Spleen (tissue), 11 donors: ENCODE data around the gene SCUBE1. TPM values are rescaled to one million over a fixed set of nuclear protein-coding genes. Genes with fewer than 3 reads are reported as not detected.

Experiments used
- DNase-seq: peaks from one replicate; pipeline ENCODE4 v3.0.0-alpha.2; 2020
- H3K27ac ChIP-seq, 8 donors: fragments of 200-600 bp; sonication (generic) in 7 of 8; 1 replicate in 4 of 8; 2 replicates in 4 of 8; pipeline versions ENCODE4 v1.5.0 to v1.8.0; 2016 to 2021; ENCODE audit warnings: inconsistent platforms in 4 of 8, mild to moderate bottlenecking in 4 of 8, moderate library complexity in 1 of 8
- H3K27me3 ChIP-seq, 7 donors: fragments of 200-600 bp; sonication (generic) in 6 of 7; replicated peaks in 1 of 7; 1 replicate in 4 of 7; 2 replicates in 3 of 7; pipeline versions ENCODE4 v1.5.0 to v1.8.0; 2016 to 2021; ENCODE audit warnings: inconsistent platforms in 3 of 7, mild to moderate bottlenecking in 1 of 7
- H3K36me3 ChIP-seq, 6 donors: fragments of 200-600 bp; sonication (generic) in 5 of 6; 1 replicate in 4 of 6; 2 replicates in 2 of 6; pipeline versions ENCODE4 v1.5.0 to v1.8.0; 2016 to 2021; ENCODE audit warnings: inconsistent platforms in 2 of 6
- H3K4me1 ChIP-seq, 6 donors: fragments of 200-600 bp; sonication (generic) in 5 of 6; 1 replicate in 3 of 6; 2 replicates in 3 of 6; pipeline versions ENCODE4 v1.5.0 to v1.8.0; 2016 to 2021; ENCODE audit warnings: inconsistent platforms in 3 of 6
- H3K4me3 ChIP-seq, 8 donors: fragments of 200-600 bp; sonication (generic) in 7 of 8; 1 replicate in 4 of 8; 2 replicates in 4 of 8; pipeline versions ENCODE4 v1.5.0 to v1.8.0; 2016 to 2021; ENCODE audit warnings: inconsistent platforms in 4 of 8, mild to moderate bottlenecking in 4 of 8, moderate library complexity in 2 of 8
- H3K9me3 ChIP-seq, 8 donors: fragments of 200-600 bp; sonication (generic) in 7 of 8; 1 replicate in 4 of 8; 2 replicates in 4 of 8; pipeline versions ENCODE4 v1.5.0 to v1.8.0; 2016 to 2021; ENCODE audit warnings: inconsistent platforms in 4 of 8
- POLR2A ChIP-seq, 3 donors: fragments of 450-650 bp; IDR thresholded peaks; one replicate each; pipeline ENCODE4 v1.5.1; 2017; ENCODE audit warnings: antibody characterized with exemption in 3 of 3, mild to moderate bottlenecking in 1 of 3
- POLR2AphosphoS5 ChIP-seq, 3 donors: sonication (generic); formaldehyde crosslinking; IDR thresholded peaks; one replicate each; pipeline ENCODE4 v1.5.1; 2017; ENCODE audit warnings: antibody characterized with exemption in 3 of 3
- WGBS, 5 donors: extraction: QIAGEN DNeasy Blood & Tissue Kit in 3 of 5; methylation state at CpG; one replicate each; pipeline versions ENCODE4 v1.1.5 to v1.1.7; 2013 to 2018; 5-methylcytosine and 5-hydroxymethylcytosine counted together
- intact Hi-C: fragments of 100-400 bp; cut with DNase I; formaldehyde crosslinking; loops from one replicate; pipeline ENCODE4 v1.15.0; 2023; ENCODE audit warnings: low total_unique reads
- polyA plus RNA-seq, 3 donors: library from polyadenylated mRNA; stranded (reverse); fragments of 200-250 nt; gene quantifications; one replicate each; pipeline ENCODE4 v1.2.1, GENCODE V29; 2013
- total RNA-seq, 7 donors: library from RNA; depleted of rRNA in 3 of 7; stranded (reverse); fragments of >200 nt in 3 of 7; fragmentation: NEBNext Ultra II Directional in 4 of 7; extraction: Animal tissue kit (Norgen Biotek cat#: 25700) in 4 of 7; gene quantifications; one replicate each; pipeline versions ENCODE4 v1.1.0 to v1.2.1, GENCODE V29; 2016 to 2021
- TF ChIP-seq, protein P1 (sequence below), 11 experiments: fragments of 200-600 bp in 7 of 11; fragments of 450-650 bp in 4 of 11; sonication (generic) in 4 of 11; IDR thresholded peaks in 8 of 11; conservative IDR thresholded peaks in 3 of 11; 1 replicate in 7 of 11; 2 replicates in 4 of 11; pipeline versions ENCODE4 v1.4.0 to v1.8.0; 2016 to 2021; ENCODE audit warnings: antibody characterized with exemption in 11 of 11, inconsistent platforms in 4 of 11, mild to moderate bottlenecking in 1 of 11
- donor health status: healthy with polysubstance abuse.
- donor health status: DM: no; HTN: no; CAD: no; lungs with moderate emphysema.
- donor health status: DM: no; HTN: no; CAD: no.
- donor health status: Bipolar disorder and iron deficiency.
- donor health status: healthy.
- donor health status: DM: no; HTN: no; CAD: no.
- donor health status: DM: yes; HTN: yes; CAD: no.

SCUBE1 gene
- total and polyA plus RNA-seq, 10 donors: 0.46 to 43.5 (median 15.9) TPM

DNA sequence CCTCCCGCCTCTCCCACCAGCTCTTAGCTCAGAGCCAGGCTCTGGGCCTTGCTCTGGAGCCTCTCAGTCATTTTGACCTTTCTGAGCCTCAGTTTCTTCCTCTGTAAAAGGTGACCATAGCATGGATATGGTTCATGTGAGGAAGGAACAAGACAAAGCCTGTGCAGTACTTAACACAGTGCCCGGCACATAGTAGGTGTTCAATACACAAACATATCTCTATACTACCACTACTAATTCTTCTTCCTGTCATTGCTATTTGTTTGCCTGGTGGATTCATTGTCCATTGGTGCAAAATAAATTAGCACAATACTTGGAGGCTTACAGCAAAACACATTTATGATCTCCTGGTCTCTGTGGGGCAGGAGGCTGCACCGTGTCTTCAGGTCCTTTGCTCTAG, 47.0 kb upstream of the SCUBE1 start:
- H3K4me3 ChIP-seq: no peak overlapping the region
- TF ChIP-seq POLR2A (IDR thresholded peaks at IDR 0.05): no peak
- TF ChIP-seq, protein P1, sequence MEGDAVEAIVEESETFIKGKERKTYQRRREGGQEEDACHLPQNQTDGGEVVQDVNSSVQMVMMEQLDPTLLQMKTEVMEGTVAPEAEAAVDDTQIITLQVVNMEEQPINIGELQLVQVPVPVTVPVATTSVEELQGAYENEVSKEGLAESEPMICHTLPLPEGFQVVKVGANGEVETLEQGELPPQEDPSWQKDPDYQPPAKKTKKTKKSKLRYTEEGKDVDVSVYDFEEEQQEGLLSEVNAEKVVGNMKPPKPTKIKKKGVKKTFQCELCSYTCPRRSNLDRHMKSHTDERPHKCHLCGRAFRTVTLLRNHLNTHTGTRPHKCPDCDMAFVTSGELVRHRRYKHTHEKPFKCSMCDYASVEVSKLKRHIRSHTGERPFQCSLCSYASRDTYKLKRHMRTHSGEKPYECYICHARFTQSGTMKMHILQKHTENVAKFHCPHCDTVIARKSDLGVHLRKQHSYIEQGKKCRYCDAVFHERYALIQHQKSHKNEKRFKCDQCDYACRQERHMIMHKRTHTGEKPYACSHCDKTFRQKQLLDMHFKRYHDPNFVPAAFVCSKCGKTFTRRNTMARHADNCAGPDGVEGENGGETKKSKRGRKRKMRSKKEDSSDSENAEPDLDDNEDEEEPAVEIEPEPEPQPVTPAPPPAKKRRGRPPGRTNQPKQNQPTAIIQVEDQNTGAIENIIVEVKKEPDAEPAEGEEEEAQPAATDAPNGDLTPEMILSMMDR (IDR thresholded peaks at IDR 0.05 in 8 of 11, conservative IDR thresholded peaks at IDR 0.05 in 3 of 11): no peak
- TF ChIP-seq POLR2AphosphoS5 (IDR thresholded peaks at IDR 0.05): no peak
- intact Hi-C loops: loop anchor here (10.0 kb wide), 1 partner anchor 495 kb away; no protein-coding TSS in a partner anchor
- WGBS, 5 donors: 75 to 95% (median 91%) methylated on average over 3 of the region's 3 CpGs
- peaks cover 0 to 38% (median 13%) of the 10 kb centered on the region in 7 donors for H3K27me3 ChIP-seq
- no peaks in the 10 kb centered on the region for H3K9me3 ChIP-seq
- no peak overlapping the region for H3K27ac ChIP-seq
- peaks cover 0 to 15% (median 11%) of the 10 kb centered on the region in 6 donors for H3K4me1 ChIP-seq
- no peaks in the 10 kb centered on the region for H3K36me3 ChIP-seq
- DNase-seq: no peak

- H3K4me1 ChIP-seq: peaks cover 0 to 15% (median 11%) of the 10 kb centered on the region in 6 donors
- DNase-seq: no peak
- H3K27me3 ChIP-seq: peaks cover 0 to 46% (median 13%) of the 10 kb centered on the region in 7 donors
- no peaks in the 10 kb centered on the region for H3K9me3 ChIP-seq
- intact Hi-C loops: loop anchor here (5.0 to 10.0 kb wide), 2 partner anchors 117 to 1235 kb away; no protein-coding TSS in a partner anchor
- 66 to 86% (median 80%) methylated on average over 8 of the region's 8 CpGs for WGBS, 5 donors
- H3K36me3 ChIP-seq: no peaks in the 10 kb centered on the region
- H3K27ac ChIP-seq: no peak overlapping the region
- TF ChIP-seq, protein P1 (IDR thresholded peaks at IDR 0.05 in 8 of 11, conservative IDR thresholded peaks at IDR 0.05 in 3 of 11): no peak
- H3K4me3 ChIP-seq: no peak overlapping the region
Observed at GRCh38 chr22:43389227-43389836, 46.2 kb upstream of the SCUBE1 start.

DNA sequence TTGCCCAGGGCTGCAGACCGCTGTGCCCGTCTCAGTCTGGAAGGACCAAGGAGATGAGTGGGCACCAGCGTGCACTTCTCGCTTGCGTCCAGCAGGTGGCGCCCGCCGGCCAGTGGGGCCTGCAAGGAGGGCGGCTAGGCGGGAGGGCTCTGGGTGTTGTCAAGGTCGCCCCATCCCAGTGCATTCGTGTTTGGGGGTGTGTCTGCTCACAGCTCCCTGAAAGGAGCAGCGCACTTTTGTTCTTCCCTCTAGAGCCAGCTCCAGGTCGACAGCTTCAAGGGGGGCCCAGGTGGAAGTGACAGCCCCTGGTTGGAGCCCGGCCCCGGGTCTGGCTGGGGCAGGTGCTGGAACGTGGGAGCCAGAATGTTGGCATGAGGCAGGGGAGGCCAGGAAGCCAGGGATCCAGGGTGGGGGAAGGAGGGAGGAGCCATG, 45.3 kb upstream of the SCUBE1 start:
- H3K27me3 ChIP-seq: peaks cover 0 to 46% (median 13%) of the 10 kb centered on the region in 7 donors
- H3K4me3 ChIP-seq: no peak overlapping the region
- no peaks in the 10 kb centered on the region for H3K36me3 ChIP-seq
- TF ChIP-seq, protein P1 (IDR thresholded peaks at IDR 0.05 in 8 of 11, conservative IDR thresholded peaks at IDR 0.05 in 3 of 11): peak; percentile 85 to 98 (median 96)
- TF ChIP-seq POLR2A (IDR thresholded peaks at IDR 0.05) (no peak), POLR2AphosphoS5 (IDR thresholded peaks at IDR 0.05) (peak in 2 of 3 donors; percentile 46 to 57)
- no peak overlapping the region for H3K27ac ChIP-seq
- peak; percentile 95 for DNase-seq
- intact Hi-C loops: loop anchor here (5.0 to 10.0 kb wide), 2 partner anchors 116 to 1236 kb away; no protein-coding TSS in a partner anchor
- WGBS, 5 donors: 8 to 14% (median 13%) methylated on average over 14 to 17 of the region's 17 CpGs
- no peaks in the 10 kb centered on the region for H3K9me3 ChIP-seq
- peaks cover 0 to 15% (median 11%) of the 10 kb centered on the region in 6 donors for H3K4me1 ChIP-seq

GRCh38 chr22:43387815-43388214, 44.6 kb upstream of the SCUBE1 start:
- intact Hi-C loops: loop anchor here (5.0 to 10.0 kb wide), 2 partner anchors 116 to 1237 kb away; no protein-coding TSS in a partner anchor

More at GRCh38 chr22:43387815-43388214, 44.6 kb upstream of the SCUBE1 start:
- Histone ChIP-seq H3K4me1 (peaks cover 0 to 15% (median 11%) of the 10 kb centered on the region in 6 donors), H3K36me3 (no peaks in the 10 kb centered on the region), H3K27me3 (peaks cover 0 to 46% (median 13%) of the 10 kb centered on the region in 7 donors), H3K27ac (no peak overlapping the region), H3K9me3 (no peaks in the 10 kb centered on the region), H3K4me3 (no peak overlapping the region)
- 47 to 69% (median 59%) methylated on average over 5 to 7 of the region's 7 CpGs for WGBS, 5 donors
- TF ChIP-seq POLR2A (IDR thresholded peaks at IDR 0.05) (no peak), POLR2AphosphoS5 (IDR thresholded peaks at IDR 0.05) (no peak)
- DNase-seq: no peak
